Eye (tissue), 1 donor: ENCODE data around the gene SRP72.
A peak's percentile ranks its signal among the peaks of the same experiment; 100 is the strongest.

Experiments
- DNase-seq: peaks from one replicate; pipeline ENCODE4 v3.0.0-alpha.2; 2015

The SRP72 gene

DNA sequence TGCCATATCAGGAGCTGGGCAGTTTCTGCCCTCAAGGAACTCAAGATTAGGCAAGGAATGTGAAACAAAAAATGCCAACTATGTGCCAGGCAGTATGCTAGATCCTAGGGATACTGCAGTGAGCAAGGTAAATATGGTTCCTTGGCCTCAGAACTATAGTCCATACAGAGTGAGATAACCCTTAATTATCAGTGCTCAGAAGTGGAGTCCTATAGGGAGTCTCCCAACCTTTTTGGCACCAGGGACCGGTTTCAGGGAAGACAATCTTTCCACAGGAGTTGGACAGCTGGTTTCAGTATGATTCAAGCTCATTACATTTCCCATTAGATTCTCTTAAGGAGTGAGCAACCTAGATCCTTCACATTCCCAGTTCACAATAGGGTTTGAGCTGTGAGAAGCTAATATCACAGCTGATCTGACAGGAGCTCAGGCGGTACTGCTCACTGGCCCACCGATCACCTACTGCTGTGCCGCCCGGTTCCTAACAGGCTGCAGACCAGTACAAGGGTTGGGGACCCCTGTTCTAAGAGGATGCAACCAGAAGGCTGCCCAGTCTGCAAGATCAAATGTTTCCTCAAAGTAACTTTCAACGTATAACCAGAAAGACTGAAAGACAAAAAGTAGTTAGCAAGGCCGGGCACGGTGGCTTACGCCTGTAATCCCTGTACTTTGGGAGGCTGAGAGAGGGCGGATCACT lies 1.7 kb upstream of the SRP72 start:
- DNase-seq = peak; percentile 5

DNA sequence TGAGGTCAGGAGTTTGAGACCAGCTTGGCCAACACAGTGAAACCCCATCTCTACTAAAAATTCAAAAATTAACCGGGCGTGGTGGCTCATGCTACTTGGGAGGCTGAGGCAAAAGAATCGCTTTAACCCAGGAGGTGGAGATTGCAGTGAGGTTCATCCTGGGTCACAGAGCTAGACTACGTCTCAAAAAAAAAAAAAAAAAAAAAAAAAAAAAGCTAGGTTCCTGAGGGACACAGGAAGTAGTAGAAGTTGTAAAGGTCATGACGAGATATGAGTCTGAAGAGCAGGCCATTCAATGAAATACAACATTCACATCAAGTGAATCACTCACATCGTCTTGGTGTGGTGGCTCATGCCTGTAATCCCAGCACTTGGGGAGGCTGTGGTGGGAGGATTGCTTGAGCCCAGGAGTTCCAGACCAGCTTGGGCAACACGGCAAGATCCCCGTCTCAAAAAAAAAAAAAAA lies 1.1 kb upstream of the SRP72 start:
- DNase-seq = peak; percentile 41

DNA sequence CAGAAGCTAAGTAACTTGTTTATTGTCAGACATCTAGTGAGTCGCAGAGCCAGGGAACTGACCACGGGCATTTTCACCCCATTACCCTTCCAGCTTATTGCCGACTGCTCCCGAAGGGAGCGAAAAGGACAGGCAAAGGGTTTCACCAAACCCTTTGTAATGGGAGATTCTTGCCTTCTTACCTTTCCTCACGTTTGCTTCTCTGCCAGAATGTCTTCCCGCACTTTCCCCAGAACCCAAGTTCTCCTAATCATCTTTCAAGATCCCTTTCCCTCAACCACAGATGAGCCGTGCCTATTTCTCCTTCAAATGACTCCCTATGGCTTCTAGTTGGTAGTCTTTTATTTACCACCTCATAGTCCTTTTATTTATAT lies 520 bp upstream of the SRP72 start:
- no peak for DNase-seq

DNA sequence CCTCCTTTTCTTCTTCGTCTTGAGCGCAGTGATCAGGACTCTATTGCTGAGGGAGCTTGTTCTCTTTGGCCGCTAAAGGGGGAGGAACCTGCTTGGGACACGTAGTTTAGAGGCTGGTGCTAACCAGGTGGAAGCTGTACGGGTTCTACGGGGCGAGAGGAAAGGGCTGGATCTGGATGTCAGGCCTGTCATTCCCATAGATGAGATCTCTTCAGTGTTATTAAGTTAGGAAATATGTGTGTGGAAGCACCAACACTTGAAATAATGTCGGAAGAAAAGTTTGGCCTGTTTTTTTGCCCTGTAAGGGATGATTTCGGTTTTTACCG lies 643 bp downstream of the SRP72 start:
- no peak for DNase-seq

DNA sequence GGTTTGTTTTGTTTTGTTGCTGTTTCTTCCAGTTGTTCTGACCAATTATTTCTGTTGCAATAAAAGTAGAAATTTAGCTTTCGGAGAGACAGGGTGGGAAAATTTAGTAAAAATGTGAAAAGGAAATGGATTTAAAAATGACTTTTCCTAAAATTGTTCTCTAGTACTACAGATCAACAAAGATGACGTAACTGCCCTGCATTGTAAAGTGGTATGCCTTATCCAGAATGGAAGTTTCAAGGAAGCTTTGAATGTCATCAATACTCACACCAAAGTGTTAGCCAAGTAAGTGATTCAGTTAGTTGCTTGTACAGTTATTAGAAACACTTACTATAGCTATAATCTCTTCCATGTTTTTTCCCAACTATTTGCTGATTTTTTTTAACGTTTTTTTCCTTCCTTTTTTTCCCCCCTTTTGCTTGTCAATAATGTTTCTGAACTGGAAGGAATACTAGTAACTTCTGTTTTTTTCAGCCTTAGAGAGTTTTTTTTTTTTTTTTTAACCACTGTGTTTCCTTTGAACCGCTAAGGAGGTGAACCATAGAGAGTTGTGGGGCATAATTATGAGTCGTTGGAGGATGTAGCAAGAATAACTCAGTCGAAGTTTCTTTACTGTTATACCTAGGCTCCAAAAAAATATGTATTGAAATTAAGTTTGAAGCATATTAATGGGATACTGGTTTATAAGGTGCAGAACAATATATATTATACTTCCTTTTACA lies 2.2 kb downstream of the SRP72 start:
- no peak for DNase-seq

DNA sequence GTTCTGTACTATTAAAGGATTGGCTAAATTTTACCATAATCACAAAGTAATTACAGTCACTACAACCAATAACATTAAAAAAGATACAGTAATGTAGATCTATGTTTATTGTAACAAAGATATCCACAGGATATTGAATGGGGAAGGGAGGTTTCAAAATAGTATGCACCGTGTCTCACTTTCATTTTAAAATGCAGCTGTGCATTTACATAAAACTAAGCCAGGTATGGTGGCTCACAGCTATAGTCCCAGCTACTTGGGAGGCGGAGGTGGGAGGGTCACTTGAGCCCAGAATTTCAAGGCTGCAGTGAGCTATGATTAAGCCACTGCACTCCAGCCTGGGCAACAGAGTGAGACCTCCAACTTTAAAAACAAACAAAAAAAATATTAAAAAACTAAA lies 8.5 kb downstream of the SRP72 start:
- DNase-seq = no peak

DNA sequence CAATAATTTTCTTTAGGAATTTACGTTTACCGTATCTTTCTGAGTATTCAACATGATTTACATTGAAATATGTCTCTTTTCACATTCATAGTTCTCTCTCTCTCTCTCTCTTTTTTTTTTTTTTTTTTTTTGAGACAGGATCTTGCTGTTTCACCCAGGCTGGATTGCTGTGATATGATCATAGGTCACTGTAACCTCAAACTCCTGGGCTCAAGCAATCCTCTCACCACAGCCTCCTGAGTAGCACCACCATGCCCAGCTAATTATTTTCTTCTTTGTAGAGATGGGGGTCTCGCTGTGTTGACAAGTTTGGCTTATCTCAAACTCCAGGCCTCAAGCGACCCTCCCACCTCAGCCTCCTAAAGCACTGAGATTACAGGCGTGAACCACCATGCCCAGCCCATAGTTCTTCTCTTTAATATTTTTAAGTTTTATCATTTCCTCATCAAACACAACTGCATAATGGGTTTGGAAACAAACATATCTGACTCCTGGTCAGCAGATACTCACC lies 9.8 kb downstream of the SRP72 start:
- no peak for DNase-seq

DNA sequence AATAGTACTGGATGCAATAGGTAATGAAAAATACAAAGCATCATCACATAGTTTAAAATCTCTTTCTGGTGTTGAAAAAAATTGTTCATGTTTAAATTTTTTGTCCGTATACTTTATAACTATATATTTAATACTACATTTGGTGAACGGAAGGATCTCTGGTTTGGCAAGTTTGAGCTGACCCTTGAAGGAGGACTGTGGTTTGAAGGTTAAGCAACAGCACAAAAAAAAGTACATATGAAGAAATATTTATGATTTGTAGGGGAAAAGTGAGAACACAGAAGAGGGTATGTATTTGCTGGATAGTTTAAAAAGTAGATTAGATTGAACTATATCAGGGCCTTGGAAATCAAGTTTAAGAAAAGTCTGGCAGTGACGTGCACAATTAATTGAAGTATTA lies 13.3 kb downstream of the SRP72 start:
- no peak for DNase-seq

DNA sequence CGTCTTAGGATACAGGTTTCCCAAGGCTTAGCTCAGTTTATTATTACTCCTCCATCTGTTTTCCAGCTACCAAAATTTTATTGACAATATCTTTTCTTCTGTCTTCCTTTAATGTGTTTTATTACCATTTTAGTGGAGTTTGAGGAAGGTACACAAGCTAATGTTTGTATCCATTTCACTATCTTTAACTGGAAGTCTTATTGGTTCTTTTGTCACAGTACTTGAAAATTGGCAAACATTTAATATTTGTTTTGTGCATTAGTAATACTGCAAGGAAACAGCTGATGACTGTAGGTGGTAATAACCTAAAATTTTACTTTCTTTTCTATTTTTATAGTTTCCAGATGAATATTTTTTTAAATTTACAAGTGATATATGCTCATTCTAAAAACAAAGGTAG lies 28.8 kb downstream of the SRP72 start:
- DNase-seq = no peak

DNA sequence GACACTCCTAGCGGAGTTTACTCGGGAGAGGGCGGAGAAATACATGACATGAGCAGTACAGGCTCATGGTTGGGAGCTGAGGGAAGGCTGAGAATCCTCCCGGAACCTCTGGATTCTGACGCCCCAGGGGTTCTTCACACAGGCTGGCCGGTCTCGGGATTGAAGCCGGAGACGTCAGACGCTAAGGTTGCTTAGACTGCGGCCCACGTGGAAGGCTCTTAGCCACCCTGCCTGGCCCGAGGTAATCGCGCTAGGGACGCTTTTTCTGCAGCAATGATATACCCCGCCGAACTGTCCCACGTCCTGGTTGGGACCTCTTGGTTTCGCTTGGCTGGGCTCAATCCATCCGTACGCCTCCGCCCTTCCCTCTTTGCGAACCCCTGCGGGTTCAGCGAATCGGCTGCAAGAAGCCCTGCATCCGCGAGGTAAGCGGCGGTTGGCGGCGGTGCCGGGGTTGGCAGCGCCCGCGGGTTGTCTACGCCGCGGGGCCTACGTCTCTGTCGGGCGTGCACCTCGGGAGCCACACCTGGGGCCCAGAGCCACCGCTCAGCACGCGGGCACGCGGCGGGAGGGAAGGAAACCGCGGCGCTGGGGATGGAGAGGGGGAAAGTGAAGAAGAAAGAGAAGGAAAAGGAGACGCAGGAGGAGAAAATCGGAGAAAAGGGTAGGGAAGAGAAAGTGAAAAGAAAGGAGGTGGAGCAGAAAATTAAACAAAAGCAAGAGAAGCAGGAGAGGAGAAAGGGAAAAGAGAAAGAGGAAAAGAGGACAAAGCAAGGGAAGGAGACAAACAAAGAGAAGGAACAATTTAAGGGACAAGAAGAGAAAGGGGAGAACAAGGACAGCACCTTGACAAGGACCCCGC lies 38.1 kb downstream of the SRP72 start, which contains the start of gene ARL9:
ARL9 (plus strand) TSS at position 523 of the 862 bp plus-strand sequence; CDS start at position 595, 72 bp downstream.
- DNase-seq = peak; percentile 84

DNA sequence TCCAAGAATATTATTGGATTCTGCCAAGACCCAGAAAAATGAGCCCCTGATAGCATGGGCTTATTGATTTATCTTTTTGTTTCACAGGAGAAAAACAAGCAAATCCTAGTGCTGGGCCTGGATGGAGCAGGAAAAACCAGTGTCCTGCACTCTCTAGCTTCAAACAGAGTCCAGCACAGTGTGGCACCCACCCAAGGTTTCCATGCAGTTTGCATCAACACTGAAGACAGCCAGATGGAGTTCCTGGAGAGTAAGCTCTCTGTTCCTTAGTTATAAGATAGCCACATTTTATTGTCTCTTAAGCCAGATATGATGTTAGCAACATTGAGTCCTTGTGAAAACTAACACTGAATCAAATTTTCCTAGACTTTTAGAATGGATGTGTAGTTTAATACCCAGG lies 43.7 kb downstream of the SRP72 start:
- DNase-seq = no peak

DNA sequence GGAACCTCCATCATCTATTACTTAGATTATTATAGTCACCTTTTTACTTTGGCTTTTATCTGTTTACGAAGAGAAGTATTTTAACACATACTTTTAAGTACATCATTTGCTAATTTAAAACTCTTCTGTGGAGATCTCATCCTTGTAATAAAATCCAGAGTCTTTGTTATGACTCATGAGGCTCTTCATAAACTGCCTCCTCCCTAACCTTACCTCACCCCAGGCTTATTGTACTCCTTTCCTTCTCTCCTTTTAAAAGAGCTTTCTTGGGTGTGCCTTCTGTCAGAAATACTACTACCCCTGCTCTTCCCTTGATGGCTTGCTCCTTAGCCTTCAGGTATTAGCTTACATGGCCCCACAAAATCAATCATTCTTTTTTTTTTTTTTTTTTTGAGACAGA lies 44.7 kb downstream of the SRP72 start:
- no peak for DNase-seq

DNA sequence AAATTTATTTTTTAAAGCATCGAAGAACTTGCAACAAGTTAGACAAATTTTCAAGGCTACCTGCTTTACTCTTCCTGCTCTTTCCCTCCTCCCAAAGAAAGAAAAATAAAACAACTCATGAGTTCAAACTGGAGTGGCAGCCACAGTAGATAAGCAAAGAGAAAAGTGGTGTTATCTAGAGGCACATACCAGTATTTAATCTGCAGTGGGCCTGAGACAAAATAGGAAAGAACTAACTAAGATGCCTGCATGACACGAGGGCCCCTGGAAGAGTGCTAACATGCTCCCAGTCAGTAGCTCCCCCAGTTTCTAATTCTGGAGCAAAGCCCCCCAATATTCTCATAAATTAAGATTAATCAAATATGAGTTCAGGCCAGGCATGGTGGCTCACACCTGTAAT lies 46.1 kb downstream of the SRP72 start:
- no peak for DNase-seq

DNA sequence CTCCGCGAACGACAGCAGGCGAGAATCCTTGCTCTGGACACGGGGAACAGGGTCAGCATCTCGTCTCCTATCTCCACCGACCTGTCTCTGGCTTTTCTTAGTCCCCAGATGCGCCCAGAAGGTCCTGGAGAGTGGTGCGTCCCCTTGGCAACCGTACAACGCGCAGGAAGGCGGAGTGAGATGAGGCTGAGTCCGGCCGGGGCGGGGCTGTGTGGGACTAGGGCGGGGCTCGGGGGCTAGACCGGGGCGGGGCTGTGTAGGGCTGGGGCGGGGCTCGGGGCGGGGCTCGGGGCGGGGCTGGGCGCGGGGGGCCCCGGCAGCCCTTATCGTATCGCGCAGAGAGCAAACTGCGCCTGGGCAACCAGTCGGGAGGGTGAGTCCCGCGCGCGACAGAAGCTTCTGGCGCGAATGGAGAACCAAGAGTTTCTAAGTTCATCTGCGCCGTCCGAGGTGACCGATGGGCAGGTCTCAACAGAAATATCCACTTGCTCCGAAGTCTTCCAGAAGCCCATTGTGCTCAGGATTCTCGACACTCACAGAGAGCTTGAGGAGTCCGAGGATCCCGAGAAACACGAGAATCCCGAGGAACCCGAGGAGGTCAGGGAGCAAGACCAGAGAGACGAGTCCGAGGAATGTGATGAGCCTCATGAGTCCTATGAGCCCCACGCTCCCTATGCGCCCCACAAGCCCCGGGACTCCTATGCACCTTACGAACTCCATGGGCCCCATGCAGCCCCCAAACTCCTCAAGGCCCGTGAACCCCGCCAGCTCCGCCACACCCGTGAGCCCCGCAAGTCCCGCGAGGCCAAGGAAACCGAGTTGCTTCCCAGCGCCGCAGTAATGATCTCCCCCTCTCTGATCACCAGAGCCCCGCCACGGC lies 63.1 kb downstream of the SRP72 start:
- peak; percentile 92 for DNase-seq

DNA sequence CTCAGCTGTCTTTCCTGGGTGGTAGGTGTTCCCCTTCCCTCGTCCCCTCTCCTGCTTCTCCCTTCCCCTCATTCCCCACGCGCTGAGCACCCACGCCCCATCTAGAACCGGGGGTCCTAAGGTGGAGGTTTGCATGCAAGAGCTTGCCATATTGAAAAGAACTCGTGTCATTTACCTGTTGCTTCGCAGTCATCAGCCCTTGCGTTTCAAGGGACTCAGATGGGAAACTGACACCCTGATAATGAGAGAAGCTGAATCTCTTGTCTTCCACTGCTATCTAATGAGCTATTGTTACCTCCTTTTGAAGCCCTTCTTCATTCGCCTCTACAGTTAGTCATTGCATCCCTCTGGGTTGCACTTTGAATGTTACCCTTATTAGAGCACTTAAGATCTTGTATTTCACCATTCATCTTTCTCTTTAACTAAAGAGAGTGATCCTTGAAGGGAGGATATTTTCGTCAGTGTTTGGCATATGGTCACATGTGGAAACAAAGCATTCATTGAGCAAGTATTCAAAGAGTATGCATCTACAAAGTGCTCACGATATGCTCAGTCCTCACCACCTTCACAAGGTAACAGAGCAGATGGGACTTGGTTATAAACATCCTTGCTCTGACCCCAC lies 63.8 kb downstream of the SRP72 start:
- peak; percentile 30 for DNase-seq

DNA sequence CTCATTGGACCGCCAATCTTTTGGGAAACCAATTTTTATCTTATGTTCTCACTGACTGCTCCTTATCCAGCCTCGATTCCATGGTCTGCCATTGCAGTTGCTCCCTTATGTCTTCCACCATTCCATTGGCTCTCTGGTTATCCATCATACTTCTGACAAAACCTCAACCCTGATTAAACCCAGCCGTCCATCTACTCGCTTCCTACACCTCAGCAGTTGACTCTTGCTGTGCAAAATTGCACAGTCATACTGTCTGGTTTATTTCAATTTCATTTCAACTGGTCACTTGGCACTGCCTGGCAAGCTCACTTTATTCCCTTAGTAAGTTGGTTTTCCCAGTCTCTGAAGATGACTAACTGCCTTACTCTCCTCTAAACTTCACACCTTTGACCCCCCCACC lies 64.4 kb downstream of the SRP72 start:
- no peak for DNase-seq

DNA sequence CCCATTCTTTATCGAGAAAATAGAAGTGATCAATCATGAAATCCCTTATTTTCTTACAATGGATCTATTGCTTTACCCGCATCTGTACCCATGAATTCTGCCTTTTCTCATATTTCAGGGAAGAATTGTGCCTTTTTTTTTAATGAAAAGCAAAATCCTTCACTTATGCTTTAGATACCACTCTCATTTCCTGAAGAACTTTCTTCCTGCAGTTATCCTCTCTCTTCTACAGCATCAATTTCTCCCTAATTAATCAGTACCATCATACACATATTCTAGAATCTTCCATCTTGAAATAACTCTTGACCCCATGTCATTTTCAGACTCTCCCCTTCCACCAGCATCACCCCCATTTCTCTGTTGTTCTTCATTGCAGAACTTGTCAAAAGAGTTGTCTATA lies 64.8 kb downstream of the SRP72 start:
- no peak for DNase-seq

DNA sequence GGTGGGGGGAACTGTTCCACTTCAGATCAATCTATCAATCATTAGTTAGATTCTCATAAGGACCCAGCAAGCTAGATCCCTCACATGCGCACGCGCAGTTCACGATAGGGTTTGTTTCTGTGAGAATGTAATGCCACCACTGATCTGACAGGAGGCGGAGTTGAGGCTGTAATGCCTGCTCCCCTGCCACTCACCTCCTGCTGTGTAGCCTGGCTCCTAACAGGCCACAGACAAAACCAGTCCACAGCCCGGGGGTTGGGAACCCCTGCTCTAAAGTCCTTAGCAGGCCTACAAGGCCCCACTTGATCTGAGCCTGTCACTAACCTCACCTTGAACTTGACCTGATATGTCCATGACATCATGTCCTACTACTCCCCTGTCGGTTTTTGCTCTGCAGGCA lies 68.5 kb downstream of the SRP72 start:
- DNase-seq = no peak

DNA sequence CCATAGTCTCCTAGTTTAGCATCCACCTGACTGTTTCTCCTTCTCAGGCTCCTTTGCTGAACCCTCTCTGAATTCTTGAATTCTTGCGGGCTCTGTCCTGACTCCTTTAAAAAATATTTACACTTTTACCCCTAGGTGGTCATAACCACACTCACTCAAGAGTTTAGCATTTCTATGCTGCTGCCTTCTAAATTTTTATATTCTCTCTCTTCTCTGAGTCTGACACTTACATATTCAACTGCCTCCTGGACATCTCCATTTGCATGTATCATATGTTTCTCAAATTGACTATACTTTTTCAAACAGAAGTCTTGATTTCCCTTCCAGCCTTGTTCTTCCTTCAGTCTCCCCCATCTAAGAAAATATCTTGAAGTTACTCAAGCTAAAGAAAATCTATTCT lies 69.7 kb downstream of the SRP72 start:
- no peak for DNase-seq

DNA sequence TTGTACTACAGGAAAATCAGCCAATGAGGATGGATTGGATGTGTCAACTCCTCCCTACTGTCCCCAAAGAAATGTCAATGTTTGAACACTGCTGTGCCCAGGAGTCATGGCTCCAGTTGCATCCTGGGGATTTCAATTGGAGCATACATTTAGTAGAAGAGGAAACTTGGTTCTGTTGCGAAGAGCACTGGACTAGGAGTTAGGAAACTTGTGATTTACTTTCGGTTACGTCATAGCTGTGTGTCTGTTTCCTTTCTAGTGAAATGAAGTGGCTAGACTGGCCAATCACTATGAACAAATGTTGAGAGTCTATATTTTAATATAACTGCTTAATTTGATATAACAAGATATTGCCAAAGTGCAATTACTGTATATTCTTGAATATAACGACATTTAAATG lies 73.4 kb downstream of the SRP72 start:
- DNase-seq = no peak

DNA sequence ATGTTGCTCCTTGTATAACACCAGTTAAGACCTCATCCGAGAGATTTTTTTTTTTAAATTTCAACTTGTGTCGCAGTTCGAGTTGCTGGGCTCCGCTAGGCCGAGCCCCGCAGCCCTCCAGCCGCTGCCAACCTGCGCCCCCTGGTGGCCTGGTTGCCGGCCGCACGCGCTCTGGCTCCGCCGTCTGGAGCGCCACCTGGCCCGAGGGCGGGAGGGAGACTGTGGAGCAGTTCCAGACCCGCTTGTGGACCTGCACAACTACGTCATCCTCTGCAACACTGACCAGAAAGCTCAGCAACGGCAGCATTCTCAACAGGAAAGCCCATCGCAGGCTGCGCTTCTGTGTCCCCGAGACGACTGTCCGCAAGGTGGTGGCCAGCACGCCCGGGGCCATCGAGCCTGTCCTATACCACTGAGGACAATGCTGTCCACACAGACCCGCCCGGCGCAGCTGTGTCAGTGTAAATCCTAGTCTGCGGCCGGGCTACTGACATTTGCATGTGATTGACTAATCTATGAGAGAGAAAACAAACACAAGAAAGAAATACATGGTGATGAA lies 77.2 kb downstream of the SRP72 start:
- DNase-seq = peak; percentile 94

DNA sequence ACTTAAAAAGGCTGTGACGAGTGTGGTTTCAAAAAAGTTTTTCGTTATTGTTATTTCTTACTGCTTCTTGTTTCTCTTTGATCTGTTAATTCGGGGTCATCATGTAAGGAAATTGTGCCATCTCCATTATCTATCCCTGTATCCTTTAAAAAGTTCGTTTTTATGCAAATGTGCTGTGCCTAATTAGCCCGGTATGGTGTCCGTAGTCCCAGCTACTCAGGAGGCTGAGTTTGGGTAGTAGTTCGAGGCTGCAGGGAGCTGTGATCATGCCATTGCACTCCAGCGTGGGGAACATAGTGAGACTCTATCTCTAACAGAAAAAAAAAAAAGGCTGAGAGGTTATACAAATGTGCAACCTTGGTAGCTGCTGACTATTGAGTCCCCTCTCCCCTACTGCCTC lies 83.2 kb downstream of the SRP72 start:
- DNase-seq = no peak
